OCI-LY1 (cell line): ENCODE measurements around the gene ARL8A.

Experiments used
- CTCF ChIP-seq: fragments of 200-600 bp; sonication (generic), shearing (Covaris generic); IDR thresholded peaks from 2 replicates; pipeline ENCODE4 v1.5.1; 2017; ENCODE audit warnings: mild to moderate bottlenecking, antibody characterized with exemption, low read length, moderate library complexity, mixed read lengths
- EZH2 ChIP-seq: fragments of 200-600 bp; sonication (generic), shearing (Covaris generic); IDR thresholded peaks from 2 replicates; pipeline ENCODE4 v1.8.0; 2017; ENCODE audit warnings: borderline replicate concordance, mixed run types, mild to moderate bottlenecking, antibody characterized with exemption, low read length, moderate library complexity, mixed read lengths

GRCh38 chr1:202149566-202149965 lies 5.0 kb upstream of the ARL8A start:
- no peak for TF ChIP-seq EZH2
- no peak for TF ChIP-seq CTCF
